T1000 (cell line): ENCODE data around the gene GABRB2.

Experiments used
- DNase-seq: peaks from one replicate; lab custom pipeline; 2025; ENCODE audit warnings: mixed read lengths; lab: John Stamatoyannopoulos, UW

The GABRB2 gene

GRCh38 chr5:161471211-161471950 lies 75.1 kb downstream of the GABRB2 start:
- DNase-seq: no peak

DNA sequence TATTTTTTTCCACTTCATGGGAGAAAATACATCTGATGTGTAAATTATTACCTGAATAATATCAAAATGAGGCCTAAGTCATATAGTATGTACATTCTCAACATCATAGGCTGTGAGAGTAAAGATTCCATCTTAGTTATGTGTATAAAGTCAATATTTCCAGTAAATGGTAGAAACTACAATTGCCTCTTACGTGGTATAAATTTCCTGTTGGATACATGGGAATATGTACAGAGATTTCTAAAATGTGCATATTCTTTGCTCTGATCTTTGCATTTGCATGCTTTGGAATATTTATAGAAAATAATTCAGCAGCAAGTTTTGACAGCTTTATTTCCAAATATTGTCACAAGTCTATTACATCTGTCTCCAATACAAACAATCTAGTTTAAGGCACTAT lies 78.8 kb downstream of the GABRB2 start:
- no peak for DNase-seq

DNA sequence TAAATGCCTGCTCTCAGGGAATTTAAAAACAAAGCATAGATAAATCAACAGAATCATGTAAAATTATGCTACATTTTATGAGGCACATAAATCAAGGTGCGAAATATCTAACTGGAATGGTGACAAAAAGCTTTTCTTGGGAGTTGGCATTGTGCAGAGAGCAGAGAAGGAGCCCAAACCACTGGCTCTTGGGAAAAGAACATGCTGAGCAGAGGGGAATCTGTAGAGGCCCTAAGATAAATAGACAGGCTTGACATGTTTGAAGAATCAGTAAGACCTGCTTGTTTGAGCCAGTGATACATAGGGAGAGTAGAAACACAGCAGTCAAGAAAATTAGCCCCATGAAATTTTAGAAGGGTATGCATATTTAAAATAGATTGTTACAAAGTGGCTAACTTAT lies 85.8 kb downstream of the GABRB2 start:
- DNase-seq: no peak

DNA sequence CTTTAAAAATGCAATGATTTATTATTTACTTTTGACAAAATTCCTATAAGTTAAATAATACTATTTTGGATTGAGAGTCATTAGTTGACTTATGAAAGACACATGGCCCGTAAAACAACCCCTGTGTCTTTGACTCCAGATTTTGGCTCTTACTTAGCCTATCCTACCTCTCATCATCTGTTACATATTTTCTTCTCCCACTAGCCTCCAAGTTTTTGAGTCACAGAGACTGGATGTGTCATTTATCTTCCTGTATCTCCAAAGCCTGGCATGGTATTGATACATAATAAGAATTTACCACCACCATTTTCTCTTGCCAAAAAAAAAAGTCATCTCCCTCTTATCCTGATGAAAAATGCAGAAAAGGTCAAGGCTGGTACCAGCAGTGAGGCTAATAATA lies 99.9 kb downstream of the GABRB2 start:
- DNase-seq: no peak

- no peak for DNase-seq
Observed at GRCh38 chr5:161442471-161442870, 104.1 kb downstream of the GABRB2 start.

GRCh38 chr5:161432798-161433197 lies 113.7 kb downstream of the GABRB2 start:
- no peak for DNase-seq

DNA sequence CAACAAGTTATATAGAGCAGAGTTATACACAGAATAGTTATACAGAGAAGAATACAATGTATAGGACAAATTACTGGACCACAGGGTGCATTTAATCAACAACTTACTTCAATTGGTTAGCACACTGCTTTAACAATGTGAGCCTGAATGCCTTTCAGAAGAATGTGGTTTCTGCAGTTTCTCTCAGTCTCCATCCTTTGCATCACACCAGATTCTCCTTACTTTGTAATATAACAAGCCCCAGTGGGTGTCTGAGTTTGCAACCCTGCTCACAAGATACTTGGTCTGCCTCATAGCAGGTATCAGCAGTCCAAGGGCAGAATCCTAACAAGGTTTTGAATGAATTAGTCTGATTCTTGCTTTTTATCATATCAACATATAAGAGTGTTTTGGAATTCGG lies 114.6 kb downstream of the GABRB2 start:
- DNase-seq: no peak

DNA sequence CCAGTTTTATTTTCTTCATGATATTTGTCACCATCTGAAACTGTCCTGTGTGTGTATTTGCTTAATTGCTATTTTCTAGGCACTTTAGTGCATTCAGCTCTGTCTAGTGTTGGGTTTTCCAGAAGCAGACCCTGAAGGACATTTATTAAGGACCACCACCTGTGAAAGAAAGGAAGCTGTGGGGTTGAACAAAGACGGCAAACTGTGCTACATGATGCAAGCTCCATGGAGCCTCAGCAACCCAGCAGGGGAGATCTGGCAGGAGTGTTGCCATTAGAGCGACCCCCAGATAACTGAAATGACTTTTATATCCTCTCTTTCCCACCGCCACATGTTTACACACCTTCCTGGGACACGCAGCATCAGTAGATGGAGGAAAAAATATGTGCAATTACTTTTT lies 125.5 kb downstream of the GABRB2 start:
- no peak for DNase-seq

GRCh38 chr5:161420521-161420920 lies 126.0 kb downstream of the GABRB2 start:
- no peak for DNase-seq

GRCh38 chr5:161414896-161415295 lies 131.6 kb downstream of the GABRB2 start:
- no peak for DNase-seq

- no peak for DNase-seq
Observed at GRCh38 chr5:161414037-161414436, 132.5 kb downstream of the GABRB2 start.

- DNase-seq: no peak
Observed at GRCh38 chr5:161412792-161413191, 133.7 kb downstream of the GABRB2 start.

GRCh38 chr5:161411156-161411555 lies 135.4 kb downstream of the GABRB2 start:
- no peak for DNase-seq

DNA sequence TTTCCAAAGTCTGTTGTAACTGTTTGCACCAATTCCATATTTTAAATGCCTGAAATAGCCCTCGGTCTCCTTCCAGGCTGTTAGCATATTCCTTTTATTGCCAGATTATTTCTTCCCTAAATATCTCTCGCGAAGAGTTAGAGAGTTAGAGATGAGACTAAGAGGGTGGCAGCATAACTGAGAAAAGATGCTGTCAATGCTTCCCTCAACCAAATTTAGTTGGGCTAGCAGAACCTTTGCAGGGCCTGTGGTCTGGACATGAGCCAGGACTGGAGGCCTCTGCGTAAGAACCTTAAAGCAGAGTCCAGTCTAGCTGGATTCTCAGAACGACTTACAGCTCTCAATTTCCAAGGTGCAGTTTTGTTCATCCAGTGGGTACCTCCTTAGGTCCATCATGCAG lies 135.9 kb downstream of the GABRB2 start:
- DNase-seq: no peak

- DNase-seq: no peak
Observed at GRCh38 chr5:161409471-161409870, 137.1 kb downstream of the GABRB2 start.

DNA sequence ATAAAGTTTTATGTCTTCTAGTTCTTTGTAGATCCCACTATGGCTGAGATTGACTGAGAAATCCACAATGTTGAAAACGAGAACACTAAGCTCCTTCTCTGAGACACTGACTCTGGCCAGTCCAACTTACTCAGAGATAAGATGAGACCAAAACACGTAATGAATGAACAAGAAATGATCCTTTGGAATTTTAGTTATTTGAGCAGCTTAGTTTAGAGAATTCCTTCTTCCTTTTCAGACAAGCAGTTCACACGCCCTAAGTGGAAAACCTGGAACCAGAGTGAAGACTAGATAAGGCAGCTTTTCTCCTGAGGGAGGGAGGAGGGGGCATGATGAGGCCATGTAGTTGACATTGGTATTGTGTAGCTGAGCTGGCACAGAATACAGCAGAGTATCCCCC lies 139.6 kb downstream of the GABRB2 start:
- DNase-seq: no peak

- DNase-seq: no peak
Observed at GRCh38 chr5:161403996-161404395, 142.5 kb downstream of the GABRB2 start.

- no peak for DNase-seq
Observed at GRCh38 chr5:161403121-161403520, 143.4 kb downstream of the GABRB2 start.

GRCh38 chr5:161400583-161400982 lies 145.9 kb downstream of the GABRB2 start:
- DNase-seq: no peak

- no peak for DNase-seq
Observed at GRCh38 chr5:161399996-161400562, 146.4 kb downstream of the GABRB2 start.

DNA sequence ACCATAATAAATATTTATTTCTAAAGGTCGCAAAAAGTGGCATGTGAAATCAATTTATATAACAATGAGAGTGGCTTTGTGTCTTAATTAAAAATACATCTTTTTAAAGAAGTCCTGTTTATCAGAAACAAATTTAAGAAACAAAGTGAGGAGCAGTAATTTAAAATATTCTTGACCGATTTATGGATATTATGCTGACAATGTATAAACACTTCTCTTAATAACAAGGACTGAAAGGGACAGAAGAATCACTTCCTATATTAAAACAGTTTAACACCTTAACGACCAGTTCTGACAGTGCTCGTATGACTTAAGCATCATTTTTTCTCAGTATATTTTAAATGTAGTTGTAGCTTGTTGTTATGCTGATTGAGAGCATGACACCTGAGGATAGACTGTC lies 149.1 kb downstream of the GABRB2 start:
- DNase-seq: no peak

DNA sequence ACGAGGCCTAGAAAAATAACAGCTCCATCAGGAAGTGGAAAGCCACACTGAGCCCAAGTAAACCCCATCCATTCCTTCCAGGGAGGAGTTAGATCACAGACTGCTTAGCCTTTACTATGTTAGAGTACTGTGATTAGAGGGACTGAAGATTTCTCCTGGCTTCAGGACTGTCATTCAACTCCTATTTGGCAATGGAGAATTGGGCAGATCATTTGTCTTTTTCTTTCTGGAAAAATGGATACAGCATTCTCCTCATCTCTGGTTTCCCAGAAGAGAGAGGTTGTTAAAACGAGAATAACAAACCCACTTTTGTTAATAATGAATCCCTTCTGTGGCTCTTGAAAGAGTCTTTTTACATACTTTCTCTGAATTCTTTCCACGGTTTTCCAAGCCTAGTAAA lies 150.4 kb downstream of the GABRB2 start:
- no peak for DNase-seq

GRCh38 chr5:161391724-161392123 lies 154.8 kb downstream of the GABRB2 start:
- no peak for DNase-seq

DNA sequence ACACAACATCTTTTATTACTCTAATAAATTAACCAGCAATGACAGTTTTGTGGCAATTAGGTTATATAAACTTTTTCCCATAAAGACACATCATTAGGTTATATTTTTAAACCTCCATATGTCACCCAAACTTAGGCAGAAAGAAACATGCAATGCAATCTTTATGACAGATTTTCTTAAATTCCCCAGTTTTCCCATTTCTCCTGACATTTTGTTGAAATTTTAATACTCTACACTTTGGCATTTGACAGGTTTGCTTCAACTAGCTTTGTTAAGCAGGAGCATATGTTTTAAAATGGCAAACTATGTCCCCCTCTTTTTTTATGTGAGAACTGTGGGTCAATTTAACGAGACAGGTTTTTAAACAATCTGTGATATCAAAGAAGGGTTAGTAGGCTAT lies 155.5 kb downstream of the GABRB2 start:
- no peak for DNase-seq
